ENCODE data around the gene CYSLTR2.
"Not testable (repeated sequence)": the region's sequence is repeated elsewhere in the genome, so short reads cannot be mapped to it uniquely, and the experiment has no call there.

The CYSLTR2 gene

GRCh38 chr13:48644141-48644540 lies 9.6 kb upstream of the CYSLTR2 start:
- DNase-seq (ENCODE audit: low read depth in 1 of 2, low spot score in 1 of 2) = no peak

- no peak for DNase-seq (ENCODE audit: low read depth in 1 of 2, low spot score in 1 of 2)
Measured at GRCh38 chr13:48644951-48645350, 8.8 kb upstream of the CYSLTR2 start.

- DNase-seq (ENCODE audit: low read depth in 1 of 2, low spot score in 1 of 2) = no peak
Measured at GRCh38 chr13:48645845-48646244, 7.9 kb upstream of the CYSLTR2 start.

- no peak for DNase-seq (ENCODE audit: low read depth in 1 of 2, low spot score in 1 of 2)
Measured at GRCh38 chr13:48646791-48647190, 6.9 kb upstream of the CYSLTR2 start.

- no peak for DNase-seq (ENCODE audit: low read depth in 1 of 2, low spot score in 1 of 2)
Measured at GRCh38 chr13:48647625-48648024, 6.1 kb upstream of the CYSLTR2 start.

- no peak for DNase-seq (ENCODE audit: low read depth in 1 of 2, low spot score in 1 of 2)
Measured at GRCh38 chr13:48648446-48648845, 5.3 kb upstream of the CYSLTR2 start.

GRCh38 chr13:48652851-48653471 lies 768 bp upstream of the CYSLTR2 start:
- DNase-seq (ENCODE audit: low read depth in 1 of 2, low spot score in 1 of 2) = no peak

GRCh38 chr13:48654511-48654910 lies 782 bp downstream of the CYSLTR2 start:
- no peak for DNase-seq (ENCODE audit: low read depth in 1 of 2, low spot score in 1 of 2)

- DNase-seq (ENCODE audit: low read depth in 1 of 2, low spot score in 1 of 2) = no peak
Measured at GRCh38 chr13:48655291-48655690, 1.6 kb downstream of the CYSLTR2 start.

- no peak for DNase-seq (ENCODE audit: low read depth in 1 of 2, low spot score in 1 of 2)
Measured at GRCh38 chr13:48656608-48657007, 2.9 kb downstream of the CYSLTR2 start.

- DNase-seq (ENCODE audit: low read depth in 1 of 2, low spot score in 1 of 2) = no peak
Measured at GRCh38 chr13:48660361-48661076, 6.8 kb downstream of the CYSLTR2 start.

- no peak for DNase-seq (ENCODE audit: low read depth in 1 of 2, low spot score in 1 of 2)
Measured at GRCh38 chr13:48661107-48661506, 7.4 kb downstream of the CYSLTR2 start.

- no peak for DNase-seq (ENCODE audit: low read depth in 1 of 2, low spot score in 1 of 2)
Measured at GRCh38 chr13:48662226-48662625, 8.5 kb downstream of the CYSLTR2 start.

- DNase-seq (ENCODE audit: low read depth in 1 of 2, low spot score in 1 of 2) = no peak
Measured at GRCh38 chr13:48667136-48667535, 13.4 kb downstream of the CYSLTR2 start.

- DNase-seq (ENCODE audit: low read depth in 1 of 2, low spot score in 1 of 2) = not testable (repeated sequence)
Measured at GRCh38 chr13:48671421-48671820, 17.7 kb downstream of the CYSLTR2 start.

- DNase-seq (ENCODE audit: low read depth in 1 of 2, low spot score in 1 of 2) = no peak
Measured at GRCh38 chr13:48675247-48675646, 21.5 kb downstream of the CYSLTR2 start.

GRCh38 chr13:48678316-48678715 lies 24.6 kb downstream of the CYSLTR2 start:
- no peak for DNase-seq (ENCODE audit: low read depth in 1 of 2, low spot score in 1 of 2)

GRCh38 chr13:48679941-48680680 lies 26.4 kb downstream of the CYSLTR2 start:
- DNase-seq (ENCODE audit: low read depth in 1 of 2, low spot score in 1 of 2) = no peak

- no peak for DNase-seq (ENCODE audit: low read depth in 1 of 2, low spot score in 1 of 2)
Measured at GRCh38 chr13:48680756-48681392, 27.1 kb downstream of the CYSLTR2 start.

- no peak for DNase-seq (ENCODE audit: low read depth in 1 of 2, low spot score in 1 of 2)
Measured at GRCh38 chr13:48681905-48682304, 28.2 kb downstream of the CYSLTR2 start.

- no peak for DNase-seq (ENCODE audit: low read depth in 1 of 2, low spot score in 1 of 2)
Measured at GRCh38 chr13:48682436-48682835, 28.7 kb downstream of the CYSLTR2 start.
